Ovary (tissue), 9 donors: Measurements from ENCODE around the gene PGAP3. TPM values are rescaled to one million over a fixed set of nuclear protein-coding genes. Genes with fewer than 3 reads are reported as not detected.

Source experiments
- DNase-seq, 5 donors: peaks; one replicate each; pipeline ENCODE4 v3.0.0-alpha.2; 2019 to 2020
- H3K27ac ChIP-seq, 2 donors: fragments of 200-600 bp; one replicate each; pipeline versions ENCODE4 v1.5.1 to v1.8.0; 2019 to 2022
- H3K27me3 ChIP-seq: fragments of 200-600 bp; one replicate; pipeline ENCODE4 v1.8.0; 2022
- H3K36me3 ChIP-seq: fragments of 200-600 bp; sonication (generic); one replicate; pipeline ENCODE4 v1.5.1; 2019
- H3K4me1 ChIP-seq: one replicate; pipeline ENCODE4 v1.8.1; 2013; ENCODE audit warnings: mild to moderate bottlenecking, moderate library complexity; ENCODE audit not compliant: insufficient read depth
- H3K4me3 ChIP-seq: fragments of 200-600 bp; sonication (generic); one replicate; pipeline ENCODE4 v1.5.1; 2017
- H3K9me3 ChIP-seq, 2 donors: fragments of 200-600 bp in 1 of 2; sonication (generic) in 1 of 2; one replicate each; pipeline versions ENCODE4 v1.5.1 to v1.8.1; 2013 to 2019; ENCODE audit warnings: mild to moderate bottlenecking in 1 of 2, moderate library complexity in 1 of 2
- EP300 ChIP-seq: sonication (generic); formaldehyde crosslinking; IDR thresholded peaks from one replicate; pipeline ENCODE4 v1.6.1; 2017; ENCODE audit warnings: antibody characterized with exemption
- POLR2A ChIP-seq: fragments of 450-650 bp; IDR thresholded peaks from one replicate; pipeline ENCODE4 v1.6.1; 2017; ENCODE audit warnings: antibody characterized with exemption, mild to moderate bottlenecking, moderate library complexity
- WGBS, 3 donors: extraction: QIAGEN DNeasy Blood & Tissue Kit in 1 of 3; methylation state at CpG; one replicate each; pipeline versions ENCODE4 v1.1.5 to v1.1.7; 2013 to 2017; 5-methylcytosine and 5-hydroxymethylcytosine counted together
- intact Hi-C, 4 donors: fragments of 100-400 bp; cut with DNase I; formaldehyde crosslinking; loops; one replicate each; pipeline versions ENCODE4 v1.11.0 to v1.15.1; 2022 to 2023
- polyA plus RNA-seq, 2 donors: library from polyadenylated mRNA; stranded (reverse); fragments of 200-250 nt in 1 of 2; fragments of 350-450 nt in 1 of 2; fragmentation: Illumina TruSeq in 1 of 2; extraction: RNeasy Lipid Tissue Mini Kit (QIAGEN cat#74804) in 1 of 2; gene quantifications; one replicate each; pipeline ENCODE4 v1.2.3, GENCODE V29; 2013 to 2014
- total RNA-seq, 7 donors: library from RNA; depleted of rRNA in 2 of 7; stranded (reverse); fragments of >200 nt in 2 of 7; fragmentation: NEBNext Ultra II Directional in 3 of 7; extraction: Animal tissue kit (Norgen Biotek cat#: 25700) in 3 of 7; gene quantifications; one replicate each; pipeline versions ENCODE4 v1.1.0 to v1.2.4, GENCODE V29; 2016 to 2023
- TF ChIP-seq, protein P1 (sequence below), 3 donors: fragments of 450-650 bp in 2 of 3; fragments of 200-600 bp in 1 of 3; IDR thresholded peaks; one replicate each; pipeline versions ENCODE4 v1.5.1 to v1.8.0; 2016 to 2022; ENCODE audit warnings: antibody characterized with exemption in 3 of 3, mild to moderate bottlenecking in 1 of 3
- donor health status: DM: no; HTN: no; CAD: no; lungs with moderate emphysema.
- donor health status: DM: no; HTN: no; CAD: no.
- donor health status: Bipolar disorder and iron deficiency.
- donor health status: DM: yes; HTN: yes; CAD: no.
- donor health status: DM: no; HTN: no; CAD: no.
- donor health status: DM: yes; HTN: yes; CAD: no.

The PGAP3 gene
- total and polyA plus RNA-seq, 9 donors = 7.9 to 31.3 (median 19.6) TPM

DNA sequence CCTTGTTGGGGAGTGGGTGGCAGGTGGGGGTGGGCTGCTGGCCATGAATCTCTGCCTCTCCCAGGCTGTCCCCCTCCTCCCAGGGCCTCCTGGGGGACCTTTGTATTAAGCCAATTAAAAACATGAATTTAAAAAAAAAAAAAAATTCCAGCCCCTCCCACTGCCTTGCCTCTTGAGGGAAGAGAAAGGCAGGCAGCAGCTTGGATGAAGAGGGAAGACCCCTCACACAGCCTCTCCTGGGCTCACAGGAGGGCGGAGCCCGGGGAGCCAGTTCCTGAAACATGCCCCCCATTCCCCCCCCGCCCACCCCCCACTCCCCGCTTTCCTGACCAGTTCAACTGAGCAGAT, 24.5 kb downstream of the PGAP3 start:
- no peak for DNase-seq
- no peaks in the 10 kb centered on the region for H3K9me3 ChIP-seq
- TF ChIP-seq, protein P1, sequence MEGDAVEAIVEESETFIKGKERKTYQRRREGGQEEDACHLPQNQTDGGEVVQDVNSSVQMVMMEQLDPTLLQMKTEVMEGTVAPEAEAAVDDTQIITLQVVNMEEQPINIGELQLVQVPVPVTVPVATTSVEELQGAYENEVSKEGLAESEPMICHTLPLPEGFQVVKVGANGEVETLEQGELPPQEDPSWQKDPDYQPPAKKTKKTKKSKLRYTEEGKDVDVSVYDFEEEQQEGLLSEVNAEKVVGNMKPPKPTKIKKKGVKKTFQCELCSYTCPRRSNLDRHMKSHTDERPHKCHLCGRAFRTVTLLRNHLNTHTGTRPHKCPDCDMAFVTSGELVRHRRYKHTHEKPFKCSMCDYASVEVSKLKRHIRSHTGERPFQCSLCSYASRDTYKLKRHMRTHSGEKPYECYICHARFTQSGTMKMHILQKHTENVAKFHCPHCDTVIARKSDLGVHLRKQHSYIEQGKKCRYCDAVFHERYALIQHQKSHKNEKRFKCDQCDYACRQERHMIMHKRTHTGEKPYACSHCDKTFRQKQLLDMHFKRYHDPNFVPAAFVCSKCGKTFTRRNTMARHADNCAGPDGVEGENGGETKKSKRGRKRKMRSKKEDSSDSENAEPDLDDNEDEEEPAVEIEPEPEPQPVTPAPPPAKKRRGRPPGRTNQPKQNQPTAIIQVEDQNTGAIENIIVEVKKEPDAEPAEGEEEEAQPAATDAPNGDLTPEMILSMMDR (IDR thresholded peaks at IDR 0.05) = no peak
- TF ChIP-seq EP300 (no peak), POLR2A (no peak)
- WGBS, 3 donors = 35 to 48% (median 46%) methylated on average over 4 of the region's 4 CpGs
- H3K4me1 ChIP-seq = peaks cover 7% of the 10 kb centered on the region
- intact Hi-C loops = no loop called here
- no peaks in the 10 kb centered on the region for H3K27me3 ChIP-seq
- no peak overlapping the region for H3K4me3 ChIP-seq
- H3K27ac ChIP-seq = no peak overlapping the region
- H3K36me3 ChIP-seq = no peaks in the 10 kb centered on the region

DNA sequence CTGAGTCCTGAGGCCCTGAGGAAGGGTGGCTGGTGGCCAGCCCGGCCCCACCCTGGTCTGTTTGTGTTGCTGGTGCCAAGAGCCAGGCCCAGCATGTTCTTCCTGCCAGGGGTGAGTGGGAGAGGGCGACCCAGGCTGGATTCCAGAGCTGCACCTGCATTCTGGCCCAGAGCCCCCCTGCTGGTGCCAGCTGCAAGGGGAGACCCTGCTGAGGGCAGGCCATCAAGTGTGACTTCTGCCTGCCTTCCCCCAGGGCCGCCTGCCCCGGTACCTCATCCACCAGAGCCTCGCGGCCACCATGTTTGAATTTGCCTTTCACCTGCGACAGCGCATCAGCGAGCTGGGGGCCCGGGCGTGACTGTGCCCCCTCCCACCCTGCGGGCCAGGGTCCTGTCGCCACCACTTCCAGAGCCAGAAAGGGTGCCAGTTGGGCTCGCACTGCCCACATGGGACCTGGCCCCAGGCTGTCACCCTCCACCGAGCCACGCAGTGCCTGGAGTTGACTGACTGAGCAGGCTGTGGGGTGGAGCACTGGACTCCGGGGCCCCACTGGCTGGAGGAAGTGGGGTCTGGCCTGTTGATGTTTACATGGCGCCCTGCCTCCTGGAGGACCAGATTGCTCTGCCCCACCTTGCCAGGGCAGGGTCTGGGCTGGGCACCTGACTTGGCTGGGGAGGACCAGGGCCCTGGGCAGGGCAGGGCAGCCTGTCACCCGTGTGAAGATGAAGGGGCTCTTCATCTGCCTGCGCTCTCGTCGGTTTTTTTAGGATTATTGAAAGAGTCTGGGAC, 25.1 kb downstream of the PGAP3 start:
- H3K27ac ChIP-seq = no peak overlapping the region
- DNase-seq = peak in 1 of 5 donors; percentile 57
- 83 to 85% (median 85%) methylated on average over 18 to 22 of the region's 22 CpGs for WGBS, 3 donors
- no peak overlapping the region for H3K4me3 ChIP-seq
- no peaks in the 10 kb centered on the region for H3K36me3 ChIP-seq
- intact Hi-C loops = no loop called here
- peaks cover 7% of the 10 kb centered on the region for H3K4me1 ChIP-seq
- H3K9me3 ChIP-seq = no peaks in the 10 kb centered on the region
- H3K27me3 ChIP-seq = no peaks in the 10 kb centered on the region
- TF ChIP-seq, protein P1 (IDR thresholded peaks at IDR 0.05) = no peak
- no peak for TF ChIP-seq EP300
- no peak for TF ChIP-seq POLR2A

DNA sequence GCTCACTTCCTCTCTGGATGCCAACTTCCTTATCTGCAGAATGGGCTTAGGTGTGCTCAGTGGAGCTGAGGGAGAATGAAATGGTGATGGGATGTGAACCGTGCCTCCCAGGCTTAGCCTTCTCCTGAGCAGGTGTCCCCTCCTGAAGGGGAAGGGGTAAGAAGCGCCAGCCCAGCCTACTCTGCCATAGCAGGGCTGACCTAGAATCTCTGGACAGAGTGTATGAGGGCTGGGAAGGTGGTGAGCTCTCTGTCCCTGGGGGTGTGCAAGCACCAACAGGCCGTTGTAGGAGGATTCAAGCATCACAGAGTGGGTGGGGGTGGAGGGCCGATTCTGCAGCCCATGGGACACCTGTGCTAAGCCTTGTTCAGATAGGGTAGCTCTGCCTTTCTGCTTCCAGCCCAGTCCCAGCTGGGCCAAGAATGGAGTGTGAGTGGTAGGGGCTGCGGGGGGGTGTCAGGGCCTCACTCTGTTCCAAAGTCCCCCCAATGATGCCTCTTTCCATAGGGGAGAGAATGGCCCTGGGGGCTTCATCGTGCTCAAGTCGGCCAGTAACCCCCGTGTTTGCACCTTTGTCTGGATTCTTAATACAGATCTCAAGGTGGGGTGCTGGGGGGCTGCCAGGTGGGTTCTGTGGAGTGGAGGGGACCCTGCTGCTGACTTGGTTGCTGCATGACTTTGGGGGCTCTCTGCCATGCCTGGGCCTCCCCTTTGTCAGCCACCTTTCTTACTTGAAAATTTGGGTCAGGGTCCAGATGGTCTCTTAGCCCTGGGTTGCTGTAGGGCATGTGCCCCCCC, 25.9 kb downstream of the PGAP3 start:
- TF ChIP-seq EP300 = no peak
- TF ChIP-seq, protein P1 (IDR thresholded peaks at IDR 0.05) = no peak
- TF ChIP-seq POLR2A = no peak
- no peak overlapping the region for H3K4me3 ChIP-seq
- 79 to 91% (median 88%) methylated on average over 8 of the region's 8 CpGs for WGBS, 3 donors
- H3K27ac ChIP-seq = no peak overlapping the region
- no peaks in the 10 kb centered on the region for H3K9me3 ChIP-seq
- peaks cover 3% of the 10 kb centered on the region for H3K4me1 ChIP-seq
- intact Hi-C loops = no loop called here
- no peak for DNase-seq
- no peaks in the 10 kb centered on the region for H3K27me3 ChIP-seq
- H3K36me3 ChIP-seq = no peaks in the 10 kb centered on the region

DNA sequence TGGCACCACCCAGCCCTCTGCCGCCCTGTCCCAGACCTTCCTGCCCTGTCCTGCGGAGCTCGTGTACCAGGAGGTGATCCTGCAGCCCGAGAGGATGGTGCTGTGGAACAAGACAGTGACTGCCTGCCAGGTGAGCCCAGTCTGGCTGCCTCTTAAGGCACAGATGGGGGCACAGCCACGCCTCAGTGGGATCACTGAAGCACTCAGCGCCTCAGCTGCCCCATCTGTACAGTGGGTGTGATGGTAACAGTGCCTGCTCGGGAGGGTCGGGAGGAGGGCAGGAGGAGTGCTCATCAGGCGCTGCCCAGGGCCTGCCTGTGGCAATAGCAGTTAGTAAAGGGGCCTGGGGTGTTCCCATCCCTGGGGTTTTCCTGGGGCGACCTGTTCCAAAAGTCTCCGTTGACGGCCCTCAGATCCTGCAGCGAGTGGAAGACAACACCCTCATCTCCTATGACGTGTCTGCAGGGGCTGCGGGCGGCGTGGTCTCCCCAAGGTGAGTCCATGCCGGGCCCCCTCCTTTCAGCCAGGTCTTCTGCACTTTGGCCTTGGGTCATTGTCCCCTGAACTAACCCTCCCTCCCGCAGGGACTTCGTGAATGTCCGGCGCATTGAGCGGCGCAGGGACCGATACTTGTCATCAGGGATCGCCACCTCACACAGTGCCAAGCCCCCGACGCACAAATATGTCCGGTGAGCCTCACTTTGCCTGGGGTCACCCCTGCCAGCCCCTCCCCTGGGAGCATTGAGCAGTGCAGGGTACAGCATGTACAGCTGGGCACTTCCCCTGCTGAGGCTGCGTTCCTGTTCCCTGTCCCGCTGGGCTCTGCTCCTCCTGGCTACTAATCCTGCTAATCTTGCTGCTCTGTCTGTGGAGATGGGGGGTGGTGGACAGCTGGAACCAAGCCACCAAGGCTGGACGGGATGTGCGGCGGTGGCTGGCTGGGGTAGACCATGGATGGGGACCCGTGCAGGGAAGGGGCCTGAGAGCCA, 27.2 kb downstream of the PGAP3 start:
- H3K36me3 ChIP-seq = no peaks in the 10 kb centered on the region
- intact Hi-C loops = no loop called here
- H3K27me3 ChIP-seq = no peaks in the 10 kb centered on the region
- H3K4me1 ChIP-seq = peaks cover 3% of the 10 kb centered on the region
- H3K9me3 ChIP-seq = no peaks in the 10 kb centered on the region
- 89 to 92% (median 91%) methylated on average over 34 to 35 of the region's 35 CpGs for WGBS, 3 donors
- TF ChIP-seq EP300 (no peak), POLR2A (no peak)
- TF ChIP-seq, protein P1 (IDR thresholded peaks at IDR 0.05) = no peak
- H3K27ac ChIP-seq = no peak overlapping the region
- H3K4me3 ChIP-seq = no peak overlapping the region
- DNase-seq = no peak
